HL-60 (cell line): ENCODE measurements around the gene MLXIP.
"Not testable (repeated sequence)": the region's sequence is repeated elsewhere in the genome, so short reads cannot be mapped to it uniquely, and the experiment has no call there.

ENCODE experiments used
- DNase-seq, 2 experiments: peaks; one replicate each; pipeline ENCODE4 v3.0.0-alpha.2; 2010 to 2020; ENCODE audit warnings: low read depth in 1 of 2, low spot score in 1 of 2
- H3K27ac ChIP-seq: fragments of 250-450 bp; sonication (Bioruptor Pico); replicated peaks from 2 replicates; pipeline ENCODE4 v1.5.1; 2020; ENCODE audit warnings: mild to moderate bottlenecking, moderate library complexity
- H3K27me3 ChIP-seq: fragments of 250-450 bp; sonication (Bioruptor Pico); 2 replicates; pipeline ENCODE4 v1.5.1; 2021; ENCODE audit warnings: mild to moderate bottlenecking, moderate library complexity; ENCODE audit not compliant: insufficient read depth, poor library complexity, severe bottlenecking
- H3K4me3 ChIP-seq: replicated peaks from 2 replicates; pipeline ENCODE4 v1.5.1; 2011; ENCODE audit warnings: mild to moderate bottlenecking, control low read depth, low read length; ENCODE audit not compliant: insufficient read depth
- GABPA ChIP-seq: IDR thresholded peaks from 2 replicates; pipeline ENCODE4 v1.6.1; 2012; ENCODE audit warnings: low read depth
- POLR2AphosphoS5 ChIP-seq: IDR thresholded peaks from 2 replicates; pipeline ENCODE4 v1.6.1; 2012; ENCODE audit warnings: low read depth
- SPI1 ChIP-seq: IDR thresholded peaks from 2 replicates; pipeline ENCODE4 v1.6.1; 2012; ENCODE audit warnings: low read depth, mild to moderate bottlenecking, borderline replicate concordance
- TF ChIP-seq, protein P1 (sequence below): IDR thresholded peaks from one replicate; pipeline ENCODE4 v1.5.1; 2011; ENCODE audit warnings: low read length, control low read depth, inconsistent platforms; ENCODE audit not compliant: insufficient read depth
- TF ChIP-seq, protein P2 (sequence below): IDR thresholded peaks from 2 replicates; pipeline ENCODE4 v1.6.1; 2012; ENCODE audit warnings: low read depth; ENCODE audit not compliant: insufficient replicate concordance

MLXIP gene

DNA sequence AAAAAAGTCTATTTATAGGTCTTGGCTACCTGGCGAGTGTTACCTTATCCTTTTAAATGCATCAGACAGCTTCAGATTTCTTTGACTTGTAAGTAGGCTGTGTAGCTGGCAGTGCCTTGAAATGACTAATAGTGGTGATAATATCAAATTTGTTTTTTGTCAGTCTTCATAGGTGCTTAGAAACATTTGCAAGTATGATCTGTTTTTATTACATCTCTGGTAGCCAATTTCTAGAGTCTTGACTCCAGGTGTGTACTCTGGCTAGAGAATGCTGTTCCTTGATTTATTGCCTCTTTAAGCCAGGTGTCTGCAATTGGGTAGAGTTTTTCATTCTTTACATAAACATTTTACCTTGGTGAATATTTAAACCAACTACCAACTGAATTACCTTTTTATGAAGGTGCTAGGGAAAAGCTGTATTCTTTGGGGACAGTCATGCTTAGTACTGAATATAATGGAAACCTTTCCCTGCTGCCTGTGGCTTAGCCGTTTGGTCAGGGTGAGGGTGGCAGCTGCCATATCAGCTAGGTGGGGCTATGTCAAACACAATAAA is 32.6 kb downstream of the MLXIP start:
- Histone ChIP-seq H3K27me3 (no peaks in the 10 kb centered on the region), H3K4me3 (no peak overlapping the region), H3K27ac (no peak overlapping the region)
- no peak for DNase-seq
- TF ChIP-seq GABPA (no peak), SPI1 (no peak), POLR2AphosphoS5 (no peak)

DNA sequence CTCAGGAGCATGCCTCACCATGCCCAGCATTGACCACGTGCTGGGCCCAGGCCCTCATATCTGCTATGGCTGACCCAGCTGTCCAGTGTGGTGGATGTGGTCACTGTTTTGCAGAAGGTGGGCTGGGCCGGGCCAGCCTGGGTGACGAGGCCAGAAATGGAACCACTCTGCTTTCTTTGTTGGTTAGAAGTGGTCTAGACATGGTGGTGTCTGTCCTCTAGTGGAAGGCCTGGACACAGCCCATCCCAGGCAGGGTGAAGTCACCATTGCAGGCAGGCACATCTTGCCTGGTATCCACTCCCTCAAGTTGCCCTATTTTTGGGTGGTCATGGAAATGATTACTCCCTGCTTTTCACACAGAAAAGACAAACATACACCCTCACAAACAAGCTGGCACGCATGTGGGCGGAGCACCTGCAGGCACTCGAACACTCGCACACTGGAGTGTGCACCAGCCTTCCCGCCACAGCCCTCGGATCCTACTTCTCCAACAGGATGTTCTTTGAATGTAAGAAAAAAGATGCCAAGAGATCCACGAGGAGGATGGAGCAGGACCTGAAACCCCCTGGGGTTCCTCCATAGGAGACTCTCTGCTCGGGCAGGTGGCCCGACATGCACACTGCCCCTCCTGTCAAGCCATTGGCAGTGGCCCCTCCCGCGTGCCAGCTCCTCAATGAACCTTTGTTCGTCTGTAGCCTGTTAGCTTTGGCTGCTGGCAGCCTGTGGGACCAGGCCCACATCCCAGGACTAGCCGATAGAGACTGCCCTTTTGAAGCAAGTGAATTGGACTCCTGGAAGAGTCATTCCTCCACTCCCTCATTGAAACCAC is 38.4 kb downstream of the MLXIP start:
- Histone ChIP-seq H3K27me3 (no peaks in the 10 kb centered on the region), H3K4me3 (no peak overlapping the region), H3K27ac (no peak overlapping the region)
- DNase-seq = no peak
- TF ChIP-seq GABPA (no peak), POLR2AphosphoS5 (no peak), SPI1 (no peak)
- TF ChIP-seq, protein P1, sequence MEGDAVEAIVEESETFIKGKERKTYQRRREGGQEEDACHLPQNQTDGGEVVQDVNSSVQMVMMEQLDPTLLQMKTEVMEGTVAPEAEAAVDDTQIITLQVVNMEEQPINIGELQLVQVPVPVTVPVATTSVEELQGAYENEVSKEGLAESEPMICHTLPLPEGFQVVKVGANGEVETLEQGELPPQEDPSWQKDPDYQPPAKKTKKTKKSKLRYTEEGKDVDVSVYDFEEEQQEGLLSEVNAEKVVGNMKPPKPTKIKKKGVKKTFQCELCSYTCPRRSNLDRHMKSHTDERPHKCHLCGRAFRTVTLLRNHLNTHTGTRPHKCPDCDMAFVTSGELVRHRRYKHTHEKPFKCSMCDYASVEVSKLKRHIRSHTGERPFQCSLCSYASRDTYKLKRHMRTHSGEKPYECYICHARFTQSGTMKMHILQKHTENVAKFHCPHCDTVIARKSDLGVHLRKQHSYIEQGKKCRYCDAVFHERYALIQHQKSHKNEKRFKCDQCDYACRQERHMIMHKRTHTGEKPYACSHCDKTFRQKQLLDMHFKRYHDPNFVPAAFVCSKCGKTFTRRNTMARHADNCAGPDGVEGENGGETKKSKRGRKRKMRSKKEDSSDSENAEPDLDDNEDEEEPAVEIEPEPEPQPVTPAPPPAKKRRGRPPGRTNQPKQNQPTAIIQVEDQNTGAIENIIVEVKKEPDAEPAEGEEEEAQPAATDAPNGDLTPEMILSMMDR = no peak
- TF ChIP-seq, protein P2, sequence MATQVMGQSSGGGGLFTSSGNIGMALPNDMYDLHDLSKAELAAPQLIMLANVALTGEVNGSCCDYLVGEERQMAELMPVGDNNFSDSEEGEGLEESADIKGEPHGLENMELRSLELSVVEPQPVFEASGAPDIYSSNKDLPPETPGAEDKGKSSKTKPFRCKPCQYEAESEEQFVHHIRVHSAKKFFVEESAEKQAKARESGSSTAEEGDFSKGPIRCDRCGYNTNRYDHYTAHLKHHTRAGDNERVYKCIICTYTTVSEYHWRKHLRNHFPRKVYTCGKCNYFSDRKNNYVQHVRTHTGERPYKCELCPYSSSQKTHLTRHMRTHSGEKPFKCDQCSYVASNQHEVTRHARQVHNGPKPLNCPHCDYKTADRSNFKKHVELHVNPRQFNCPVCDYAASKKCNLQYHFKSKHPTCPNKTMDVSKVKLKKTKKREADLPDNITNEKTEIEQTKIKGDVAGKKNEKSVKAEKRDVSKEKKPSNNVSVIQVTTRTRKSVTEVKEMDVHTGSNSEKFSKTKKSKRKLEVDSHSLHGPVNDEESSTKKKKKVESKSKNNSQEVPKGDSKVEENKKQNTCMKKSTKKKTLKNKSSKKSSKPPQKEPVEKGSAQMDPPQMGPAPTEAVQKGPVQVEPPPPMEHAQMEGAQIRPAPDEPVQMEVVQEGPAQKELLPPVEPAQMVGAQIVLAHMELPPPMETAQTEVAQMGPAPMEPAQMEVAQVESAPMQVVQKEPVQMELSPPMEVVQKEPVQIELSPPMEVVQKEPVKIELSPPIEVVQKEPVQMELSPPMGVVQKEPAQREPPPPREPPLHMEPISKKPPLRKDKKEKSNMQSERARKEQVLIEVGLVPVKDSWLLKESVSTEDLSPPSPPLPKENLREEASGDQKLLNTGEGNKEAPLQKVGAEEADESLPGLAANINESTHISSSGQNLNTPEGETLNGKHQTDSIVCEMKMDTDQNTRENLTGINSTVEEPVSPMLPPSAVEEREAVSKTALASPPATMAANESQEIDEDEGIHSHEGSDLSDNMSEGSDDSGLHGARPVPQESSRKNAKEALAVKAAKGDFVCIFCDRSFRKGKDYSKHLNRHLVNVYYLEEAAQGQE = no peak

DNA sequence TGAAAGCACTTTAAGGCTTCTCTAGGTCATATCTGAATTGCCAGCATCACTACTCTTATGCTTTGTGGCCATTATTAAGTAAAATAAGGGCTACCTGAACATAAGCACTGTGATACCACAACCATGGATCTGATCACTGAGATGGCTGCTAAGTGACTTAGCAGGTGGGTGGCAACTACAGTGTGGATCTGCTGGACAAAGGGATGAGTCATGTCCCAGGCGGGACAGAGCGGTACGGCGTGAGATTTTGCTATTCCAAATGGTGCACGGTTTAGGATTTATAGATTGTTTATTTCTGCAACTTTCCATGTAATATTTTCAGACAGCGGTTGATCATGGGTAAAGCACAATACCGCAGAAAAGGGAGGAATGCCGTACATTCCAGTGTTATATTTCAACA is 39.4 kb downstream of the MLXIP start:
- DNase-seq = no peak
- no peaks in the 10 kb centered on the region for H3K27me3 ChIP-seq
- H3K27ac ChIP-seq = no peak overlapping the region
- TF ChIP-seq SPI1 (no peak), GABPA (no peak), POLR2AphosphoS5 (no peak)
- TF ChIP-seq, protein P1 = no peak
- TF ChIP-seq, protein P2 = no peak
- H3K4me3 ChIP-seq = no peak overlapping the region

DNA sequence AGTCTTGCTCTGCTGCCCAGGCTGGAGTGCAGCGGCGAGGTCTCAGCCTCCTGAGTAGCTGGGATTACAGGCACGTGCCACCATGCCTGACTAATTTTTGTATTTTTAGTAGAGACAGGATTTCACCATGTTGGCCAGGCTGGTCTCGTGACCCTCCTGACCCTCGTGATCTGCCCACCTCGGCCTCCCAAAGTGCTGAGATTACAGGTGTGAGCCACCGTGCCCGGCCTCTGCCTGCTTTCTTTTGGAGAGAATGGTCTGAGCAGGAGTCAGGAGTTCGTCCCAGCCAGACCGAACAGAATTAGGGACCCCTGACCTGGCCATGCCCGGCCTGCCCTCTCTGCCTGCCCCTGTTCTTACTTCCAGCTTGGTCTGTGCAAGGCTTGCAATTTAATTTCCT is 42.8 kb downstream of the MLXIP start:
- not testable (repeated sequence) for DNase-seq, H3K27ac ChIP-seq

DNA sequence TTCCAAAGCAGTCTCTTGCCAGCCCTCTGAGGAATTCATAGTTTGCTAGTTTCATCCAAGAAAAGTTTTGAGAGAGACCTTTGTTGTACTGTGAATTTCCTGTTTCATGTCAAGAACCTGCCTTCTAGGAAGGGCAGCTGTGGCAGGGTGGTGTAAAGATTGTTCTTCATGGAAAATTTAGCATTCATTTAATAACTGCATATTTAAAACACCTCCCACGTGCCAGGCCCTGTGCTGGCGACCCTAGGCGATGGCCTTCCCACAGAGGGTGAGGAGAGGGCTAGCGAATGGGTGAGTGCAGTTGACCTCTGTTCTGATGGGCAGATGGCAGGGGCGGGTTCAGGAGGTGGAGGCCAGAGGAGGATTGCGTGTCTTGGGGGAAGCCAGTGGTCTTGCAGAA is 43.2 kb downstream of the MLXIP start:
- H3K4me3 ChIP-seq = no peak overlapping the region
- no peak for DNase-seq
- TF ChIP-seq, protein P2 = no peak
- TF ChIP-seq SPI1 (no peak), GABPA (no peak), POLR2AphosphoS5 (no peak)
- TF ChIP-seq, protein P1 = no peak
- no peaks in the 10 kb centered on the region for H3K27me3 ChIP-seq
- no peak overlapping the region for H3K27ac ChIP-seq

More for the DNA sequence above, 42.8 kb downstream of the MLXIP start:
- H3K27me3 ChIP-seq, H3K4me3 ChIP-seq: not testable (repeated sequence)
